Midbrain (tissue), 1 donor: ENCODE measurements around the gene SIT1.

Experiments used
- DNase-seq: peaks from one replicate; lab custom pipeline; 2025; lab: John Stamatoyannopoulos, UW

SIT1 gene

GRCh38 chr9:35606138-35606504 lies 44.6 kb downstream of the SIT1 start:
- DNase-seq: no peak

- no peak for DNase-seq
Observed at GRCh38 chr9:35605351-35606137, 45.2 kb downstream of the SIT1 start.

GRCh38 chr9:35604578-35605350 lies 46.0 kb downstream of the SIT1 start, which contains the start of gene TESK1:
TESK1 (plus strand) TSS chr9:35605262; CDS start chr9:35605620, 358 bp downstream.
- peak; percentile 65 for DNase-seq

DNA sequence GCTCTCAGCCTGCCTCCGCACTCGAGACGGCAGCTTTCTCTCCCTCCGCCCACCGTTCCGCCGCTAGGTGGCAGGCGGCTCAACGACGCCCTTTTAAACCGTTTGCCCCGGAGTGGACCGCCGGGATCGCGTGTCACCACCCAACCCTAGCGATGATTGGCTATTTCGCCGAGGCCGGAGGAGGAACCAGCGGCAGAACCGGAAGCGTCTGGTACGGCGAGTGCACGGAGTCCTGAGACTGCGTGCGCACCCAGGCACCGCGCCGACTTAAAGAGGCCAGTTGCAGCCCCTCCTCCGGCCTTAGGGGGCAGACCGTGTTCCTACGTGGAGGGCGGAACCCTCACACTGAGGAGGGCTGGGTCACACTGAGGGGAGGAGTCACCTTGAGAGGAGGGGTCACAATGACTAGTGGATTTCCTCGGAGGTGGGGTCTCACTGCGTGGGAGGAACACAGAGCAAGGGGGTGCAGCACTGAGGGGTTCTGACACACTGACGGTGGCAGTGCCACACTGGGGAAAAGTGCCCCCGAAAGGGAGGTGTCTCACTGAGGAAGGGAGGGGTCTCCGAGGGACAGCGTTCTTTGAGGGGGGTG lies 46.6 kb downstream of the SIT1 start:
- DNase-seq: peak; percentile 99

DNA sequence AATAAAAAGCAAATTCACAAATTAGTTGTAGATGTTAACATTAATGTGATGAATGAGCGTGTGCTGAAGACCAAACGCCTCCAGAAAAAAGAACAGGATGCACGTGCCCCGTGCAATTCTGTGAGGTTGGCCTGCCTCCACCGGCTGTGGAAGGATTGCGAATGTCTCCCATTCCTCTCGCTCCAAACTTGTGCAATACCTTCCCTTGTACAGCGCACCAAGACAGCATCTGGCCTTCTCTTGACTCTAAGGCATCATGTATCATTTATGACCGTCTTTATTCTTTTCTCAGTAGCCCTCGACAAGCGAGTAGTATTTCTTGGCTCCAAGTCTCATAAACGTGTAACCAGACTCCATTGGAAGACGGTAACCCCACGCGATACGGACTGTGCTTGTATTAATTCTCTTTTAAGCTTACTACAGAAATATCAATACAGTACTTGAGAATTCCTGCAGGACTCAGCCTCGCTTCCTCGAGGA lies 47.2 kb downstream of the SIT1 start:
- DNase-seq: peak; percentile 67

DNA sequence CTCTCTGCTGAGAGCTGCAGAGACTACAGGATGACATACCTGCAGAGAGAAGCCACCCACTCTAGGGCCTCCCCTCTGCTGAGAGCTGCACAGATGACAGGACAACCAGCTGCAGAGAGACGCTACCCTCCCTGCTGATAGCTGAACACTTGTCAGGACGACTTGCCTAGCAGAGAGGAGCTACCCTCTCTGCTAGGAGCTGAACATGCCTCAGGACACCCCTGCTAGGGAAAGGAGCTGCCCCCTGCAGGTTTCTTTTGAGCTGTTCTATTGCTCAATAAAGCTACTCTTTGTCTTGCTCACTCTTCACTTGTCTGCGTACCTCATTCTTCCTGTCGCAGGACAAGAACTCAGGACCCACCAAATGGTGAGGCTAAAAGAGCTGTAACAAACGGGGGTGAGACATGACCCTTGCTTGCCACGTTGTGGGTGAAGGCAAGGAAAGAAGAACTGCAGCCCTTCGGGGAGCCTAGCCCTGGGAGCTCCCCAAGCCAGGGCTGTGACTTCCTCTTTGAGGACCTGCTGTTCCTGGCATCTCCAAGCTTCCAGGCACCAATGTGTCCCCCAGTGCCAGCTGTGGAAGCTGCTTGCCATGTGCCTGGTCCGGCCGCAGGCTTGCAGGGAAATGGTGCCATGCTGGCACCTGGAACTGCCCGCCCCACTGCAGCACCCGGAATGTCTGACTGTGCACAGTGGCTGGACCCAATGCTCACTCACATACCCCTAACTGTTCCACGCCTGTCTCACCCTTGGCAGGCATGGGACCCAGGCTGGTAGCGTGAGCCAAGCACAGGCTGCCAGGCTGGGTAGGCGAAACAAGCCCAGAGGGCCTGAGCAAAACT lies 50.7 kb downstream of the SIT1 start:
- DNase-seq: no peak
